Renal cortex interstitium (tissue), 11 donors: ENCODE results near the gene CARD19. TPM values are rescaled to one million over a fixed set of nuclear protein-coding genes. Genes with fewer than 3 reads are reported as not detected.
"Not testable (repeated sequence)": the region's sequence is repeated elsewhere in the genome, so short reads cannot be mapped to it uniquely, and the experiment has no call there.

Experiments used
- DNase-seq, 11 donors: peaks; one replicate each; pipeline ENCODE4 v3.0.0-alpha.2; 2013; ENCODE audit warnings: low read depth in 9 of 11, low spot score in 4 of 11; ENCODE audit errors: extremely low read depth in 1 of 11
- polyA plus RNA-seq, 3 donors: library from polyadenylated mRNA; unstranded; fragments of 120-200 nt; gene quantifications; one replicate each; pipeline ENCODE4 v1.2.1, GENCODE V29; 2013; ENCODE audit not compliant: insufficient read length in 3 of 3

The CARD19 gene
- polyA plus RNA-seq, 3 donors, result 17.5 to 26.2 (median 22.5) TPM

- DNase-seq, result no peak
These were observed 16.3 kb downstream of the CARD19 start for GRCh38 chr9:93112116-93112863.

DNA sequence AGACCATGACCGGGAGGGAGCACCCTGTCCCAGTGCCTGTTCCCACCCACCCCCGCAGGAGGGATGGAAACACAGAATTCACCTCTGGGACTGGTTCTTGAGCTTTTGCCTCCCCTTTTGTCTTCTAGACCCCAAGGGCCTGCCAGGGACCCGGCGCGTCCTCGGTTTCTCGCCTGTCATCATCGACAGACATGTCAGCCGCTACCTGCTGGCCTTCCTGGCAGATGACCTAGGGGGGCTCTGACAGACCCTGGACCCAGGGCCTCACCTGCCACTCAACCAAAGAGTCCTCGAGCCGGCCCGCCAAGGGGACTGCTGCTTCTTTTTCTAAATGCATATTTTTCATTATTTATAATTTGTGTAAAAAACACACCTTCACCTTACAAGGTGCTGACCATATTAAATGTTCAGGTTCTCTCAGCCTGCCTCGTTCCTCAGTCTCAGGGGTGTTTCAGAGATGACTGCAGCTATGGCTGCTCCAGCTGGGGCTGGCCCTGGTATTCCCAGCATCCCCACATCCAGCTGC is 16.9 kb downstream of the CARD19 start:
- no peak for DNase-seq

DNA sequence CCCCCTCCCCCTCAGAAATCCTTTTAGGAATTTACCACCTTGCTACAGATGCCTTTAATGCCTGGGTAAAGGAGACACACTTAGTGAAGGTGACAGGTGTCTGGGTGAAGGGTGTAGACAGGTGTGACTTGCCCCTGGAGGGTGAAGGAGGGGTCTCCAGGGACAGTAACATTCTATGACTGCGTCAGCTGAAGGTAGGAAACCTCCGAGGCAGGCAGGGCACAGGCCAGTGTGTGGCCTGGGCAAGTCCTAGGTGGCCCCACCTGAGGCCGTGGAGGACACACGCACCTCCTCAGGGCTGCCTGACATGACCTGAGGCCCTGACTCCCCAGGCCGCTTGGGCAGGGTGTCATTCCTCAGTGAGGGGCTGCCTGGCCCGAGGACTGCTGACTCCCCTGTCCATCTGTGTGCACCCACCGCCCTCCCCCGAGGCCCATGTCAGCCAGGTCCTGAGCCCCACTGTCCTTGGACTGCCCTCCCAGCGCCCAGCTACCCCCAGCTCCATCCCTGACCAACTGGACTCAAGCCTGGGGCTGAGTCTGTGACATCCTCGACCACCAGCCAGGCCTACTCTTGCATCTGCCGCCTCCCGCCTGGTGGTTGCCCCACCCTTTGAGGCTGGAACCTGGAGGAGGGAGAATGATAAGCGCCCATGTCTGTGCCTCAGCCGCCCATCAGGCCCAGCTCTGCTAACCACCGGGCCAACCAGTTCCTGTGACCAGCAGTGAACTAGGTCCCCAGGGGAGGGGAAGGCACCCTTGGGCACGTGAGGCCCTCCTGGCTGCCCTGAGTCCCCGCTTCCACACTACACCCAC is 18.4 kb downstream of the CARD19 start:
- no peak for DNase-seq

- no peak for DNase-seq
These were observed 18.9 kb downstream of the CARD19 start for GRCh38 chr9:93114984-93115335.

DNA sequence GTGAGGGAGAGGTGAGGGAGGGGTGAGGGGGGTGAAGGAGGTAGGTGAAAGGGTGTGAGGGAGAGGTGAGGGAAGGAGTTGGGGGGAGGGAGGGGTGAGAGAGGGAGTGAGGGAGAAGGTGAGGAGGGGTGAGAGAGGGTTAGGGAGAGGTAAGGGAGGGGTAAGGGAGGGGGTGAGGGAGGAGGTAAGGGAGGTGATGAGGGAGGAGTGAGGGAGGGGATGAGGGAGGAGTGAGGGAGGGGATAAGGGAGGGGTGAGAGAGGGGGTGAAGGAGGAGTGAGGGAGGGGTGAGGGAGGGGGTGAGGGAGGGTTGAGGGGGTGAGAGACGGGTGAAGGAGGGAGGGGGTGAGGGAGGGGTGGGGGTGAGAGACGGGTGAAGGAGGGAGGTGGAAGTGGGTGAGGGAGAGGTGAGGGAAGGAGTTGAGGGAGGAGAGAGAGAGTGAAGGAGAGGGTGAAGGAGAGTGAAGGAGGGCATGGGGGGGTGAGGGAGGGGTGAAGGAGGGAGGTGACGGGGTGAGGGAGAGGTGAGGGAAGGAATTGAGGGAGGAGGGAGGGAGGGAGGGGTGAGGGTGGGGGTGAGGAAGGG is 19.6 kb downstream of the CARD19 start:
- DNase-seq, result no peak

- no peak for DNase-seq
These were observed 20.3 kb downstream of the CARD19 start for GRCh38 chr9:93116072-93116961.

DNA sequence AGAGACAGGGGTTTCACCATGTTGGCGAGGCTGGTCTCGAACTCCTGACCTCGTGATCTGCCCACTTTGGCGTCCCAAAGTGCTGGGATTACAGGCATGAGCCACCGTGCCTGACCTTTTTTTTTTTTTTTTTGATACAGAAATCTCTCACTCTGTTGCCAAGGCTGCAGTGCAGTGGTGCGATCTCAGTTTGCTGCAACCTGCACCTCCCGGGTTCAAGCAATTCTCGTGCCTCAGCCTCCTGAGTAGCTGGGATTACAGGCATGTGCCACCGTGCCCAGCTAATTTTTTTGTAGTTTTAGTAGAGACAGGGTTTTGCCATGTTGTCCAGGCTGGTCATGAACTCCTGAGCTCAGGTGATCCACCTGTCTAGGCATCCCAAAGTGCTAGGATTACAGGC is 21.5 kb downstream of the CARD19 start:
- DNase-seq, result not testable (repeated sequence)

- DNase-seq, result no peak
These were observed 22.2 kb downstream of the CARD19 start for GRCh38 chr9:93117924-93118862.

DNA sequence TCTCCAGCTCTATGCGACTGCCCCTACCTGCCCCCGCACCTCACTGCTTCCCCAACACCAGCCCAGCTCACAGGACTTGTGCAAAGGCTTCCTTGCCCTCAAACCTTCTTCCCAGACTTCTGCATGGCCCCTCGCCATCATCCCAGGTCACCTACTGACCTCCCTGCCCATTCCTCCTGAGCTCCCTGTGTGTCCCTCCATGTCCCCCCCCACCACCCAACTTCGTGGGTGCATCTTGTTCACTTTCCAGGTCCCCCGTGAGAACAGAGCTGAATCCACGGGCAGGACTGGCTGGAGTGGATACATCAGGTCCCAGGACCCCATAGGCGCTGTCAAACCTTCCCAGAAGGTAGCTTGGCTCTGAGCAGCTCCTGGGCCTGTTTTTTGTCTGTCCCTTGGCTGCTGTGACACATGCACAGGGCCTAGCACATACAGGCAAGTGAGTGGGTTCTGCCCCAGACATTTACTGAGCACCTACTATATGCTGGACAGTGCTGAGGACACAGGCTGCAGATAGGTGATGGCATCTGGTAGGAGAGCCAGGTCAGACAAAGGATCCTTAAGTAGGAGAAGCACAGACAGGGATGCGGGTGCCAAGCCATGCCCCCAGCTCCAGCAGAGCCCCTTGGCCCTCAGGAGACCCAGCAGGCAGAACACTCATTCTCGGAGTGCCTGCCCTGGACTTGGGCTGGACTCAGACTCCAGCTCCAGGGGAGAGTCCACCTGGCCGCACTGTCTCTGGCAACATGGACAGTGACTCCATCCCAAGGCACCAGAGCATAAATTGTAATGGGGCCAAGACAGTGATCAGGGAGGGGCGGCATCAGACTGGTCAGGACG is 23.1 kb downstream of the CARD19 start:
- DNase-seq, result no peak

DNA sequence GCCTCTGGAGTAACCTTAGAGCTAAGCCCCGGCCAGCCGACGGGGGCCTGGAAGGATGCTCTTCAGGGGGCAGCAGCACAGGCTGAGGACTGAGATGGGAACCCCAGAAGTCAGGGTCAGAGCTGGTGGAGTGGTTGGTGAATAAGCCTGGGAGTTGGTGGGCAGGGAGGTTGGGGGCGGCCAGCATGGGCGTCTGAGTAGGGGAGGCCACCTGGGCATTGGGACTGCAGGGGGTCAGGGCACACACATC is 23.6 kb downstream of the CARD19 start:
- no peak for DNase-seq

DNA sequence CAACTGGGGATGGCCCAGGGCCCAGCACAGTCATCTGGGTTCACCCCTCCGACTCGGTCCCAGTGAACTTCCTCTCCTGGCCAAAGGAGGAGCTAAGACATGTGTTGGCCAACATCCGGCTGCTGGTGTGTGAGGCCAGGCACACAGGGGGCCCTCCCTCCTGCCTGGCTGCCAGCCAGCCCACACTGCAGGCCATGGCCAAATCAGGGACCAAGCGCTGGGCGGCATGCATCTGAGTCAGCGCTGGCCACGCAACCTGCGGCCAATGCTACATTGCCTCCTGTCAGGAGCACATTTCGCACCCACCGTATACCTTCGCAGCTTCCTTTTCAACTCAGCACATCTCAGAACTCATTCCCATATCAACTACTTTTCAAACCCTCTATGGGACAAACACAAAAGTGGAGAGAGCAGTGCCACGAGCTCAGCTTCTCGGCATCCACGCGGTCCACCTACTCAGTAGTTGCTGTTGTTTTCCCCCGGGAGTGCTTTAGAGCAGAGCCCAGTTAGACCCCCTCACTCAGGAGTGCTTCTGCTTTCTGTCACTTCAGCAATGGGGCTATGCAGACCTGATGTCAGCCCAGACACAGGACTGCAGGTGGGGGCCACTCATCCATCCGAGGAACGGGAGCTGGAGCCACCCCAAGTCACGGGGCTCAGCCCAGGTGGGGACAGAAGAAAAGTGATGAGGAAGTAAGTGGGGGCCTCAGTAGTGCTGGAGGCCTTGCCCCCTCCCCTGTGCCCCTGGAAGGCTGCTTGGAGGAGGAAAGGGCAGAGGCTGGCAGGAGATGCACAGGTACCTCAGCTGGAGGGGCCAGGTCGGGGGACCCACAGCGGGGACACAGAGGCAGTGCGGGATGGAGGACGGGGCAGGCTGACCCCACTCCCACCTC is 24.2 kb downstream of the CARD19 start:
- no peak for DNase-seq

DNA sequence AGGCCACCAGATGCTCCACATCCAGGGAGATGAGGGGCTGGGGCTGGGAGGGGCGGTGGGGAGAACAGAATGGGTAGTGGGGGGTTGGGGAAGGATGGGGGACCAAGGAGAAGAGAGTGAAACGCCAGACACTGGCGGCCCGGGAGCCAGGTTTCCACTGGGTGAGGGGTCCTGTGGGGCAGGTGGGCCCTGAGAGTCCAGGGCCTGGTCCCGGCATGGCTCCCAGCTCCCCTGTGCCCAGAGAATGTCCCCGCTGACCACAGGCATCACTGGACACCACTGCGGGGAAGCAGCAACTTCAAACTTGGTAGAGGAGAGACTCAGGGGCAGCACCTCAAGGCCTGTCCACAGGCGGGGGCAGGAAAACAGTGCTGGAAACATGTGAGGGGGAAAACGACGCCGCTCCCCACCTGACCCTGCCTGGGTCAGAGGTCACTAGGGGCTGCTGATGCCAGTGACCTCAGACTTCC is 24.9 kb downstream of the CARD19 start:
- DNase-seq, result no peak

DNA sequence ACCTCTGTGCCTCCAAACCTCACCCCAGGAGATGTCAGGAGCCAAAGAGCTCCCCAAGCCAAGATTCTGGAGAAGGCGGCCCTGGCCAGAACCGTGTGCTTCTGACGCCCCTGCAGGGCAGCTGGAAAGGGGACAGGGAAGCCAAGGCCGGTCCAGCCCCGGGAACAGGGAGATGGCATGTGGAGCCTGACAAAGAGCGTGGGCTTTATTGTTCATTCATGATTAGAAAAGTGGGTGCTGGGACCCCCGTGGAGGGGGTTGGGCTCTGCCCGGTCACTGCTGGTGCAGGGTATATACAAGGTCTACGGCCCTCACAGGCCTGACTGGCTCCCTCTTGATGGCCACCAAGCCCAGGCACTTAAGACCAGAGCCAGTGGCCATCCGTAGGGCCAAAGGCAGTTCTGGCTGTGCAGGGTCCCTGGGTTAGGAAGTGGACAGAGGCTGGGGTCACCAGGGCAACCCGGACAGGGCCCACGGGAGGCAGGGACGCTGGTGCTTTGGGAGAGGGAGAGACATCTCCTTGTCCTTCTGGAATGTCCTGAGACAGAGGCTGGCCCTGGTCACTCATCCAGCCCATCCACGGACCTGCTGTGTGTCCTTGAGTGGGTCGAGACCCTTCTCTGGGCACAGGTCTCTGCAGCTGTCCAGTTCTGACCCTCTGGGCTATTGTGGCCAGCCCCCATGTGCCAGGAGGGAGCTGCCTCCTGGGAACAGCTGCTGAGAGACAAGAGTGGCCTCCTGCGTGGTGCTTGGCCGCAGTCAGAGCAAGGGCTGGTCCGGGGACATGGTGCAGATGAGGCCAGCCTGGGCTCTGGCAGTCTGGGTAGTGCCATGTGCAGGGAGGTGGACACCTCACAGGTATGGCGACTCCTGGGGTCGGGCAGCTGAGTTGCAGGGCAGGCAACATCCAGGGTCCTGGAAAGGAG is 25.6 kb downstream of the CARD19 start:
- DNase-seq, result no peak

DNA sequence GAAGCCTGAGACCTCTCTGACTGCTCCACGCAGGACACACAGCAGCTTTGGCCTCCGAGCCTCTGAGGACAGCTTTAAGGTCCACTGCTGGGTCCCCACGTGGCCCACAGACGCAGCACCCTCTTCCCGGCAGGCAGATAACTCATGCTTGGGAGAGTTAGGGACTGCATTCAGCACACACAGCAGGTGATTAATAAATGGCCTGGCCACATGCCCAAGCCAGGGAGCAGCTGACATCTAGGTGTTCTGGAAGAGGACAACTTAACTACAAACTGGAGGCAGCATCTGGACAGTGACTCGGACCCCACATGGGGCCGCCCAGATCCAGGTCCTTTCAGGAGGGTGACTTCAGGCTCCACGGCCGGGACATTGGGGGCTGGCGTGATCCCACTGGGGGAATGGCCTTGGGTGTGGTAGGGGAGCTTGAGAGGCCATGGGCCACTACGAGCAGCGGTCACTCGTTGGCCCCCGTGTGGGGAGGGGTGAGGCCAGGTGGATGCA is 26.8 kb downstream of the CARD19 start:
- no peak for DNase-seq
